HFF-Myc (cell line): ENCODE data around the gene TNS1.

ENCODE experiments used
- DNase-seq: peaks from one replicate; pipeline ENCODE4 v3.0.0-alpha.2; 2011; ENCODE audit warnings: low read depth; ENCODE audit errors: extremely low read depth
- H3K4me3 ChIP-seq: replicated peaks from 2 replicates; pipeline ENCODE4 v1.5.1; 2011; ENCODE audit warnings: low read depth, mild to moderate bottlenecking, control low read depth, low read length
- TF ChIP-seq, protein P1 (sequence below): IDR thresholded peaks from 2 replicates; pipeline ENCODE4 v1.5.1; 2012; ENCODE audit warnings: mild to moderate bottlenecking, low read depth, low read length, control low read depth; ENCODE audit errors: missing control alignments

Gene TNS1

DNA sequence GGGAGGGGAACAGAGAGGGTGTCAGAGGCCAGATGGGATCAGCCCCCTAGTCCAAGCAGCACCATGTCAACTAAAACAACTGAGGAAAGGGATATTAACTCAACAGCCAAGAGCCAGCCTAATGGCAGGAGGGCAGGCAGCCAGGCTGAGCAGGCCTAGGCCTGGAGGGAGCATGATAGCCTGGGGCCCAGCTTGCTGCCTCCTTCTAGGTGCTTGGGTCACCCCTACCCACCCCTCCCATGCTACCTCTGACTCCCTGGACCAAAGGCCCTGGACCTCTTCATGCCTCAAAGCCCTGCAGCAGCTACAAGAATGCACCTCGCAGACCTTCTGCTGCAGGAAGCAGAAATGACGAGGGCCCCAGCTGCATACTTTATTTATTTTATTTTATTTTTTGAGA is 22.1 kb upstream of the TNS1 start:
- TF ChIP-seq, protein P1, sequence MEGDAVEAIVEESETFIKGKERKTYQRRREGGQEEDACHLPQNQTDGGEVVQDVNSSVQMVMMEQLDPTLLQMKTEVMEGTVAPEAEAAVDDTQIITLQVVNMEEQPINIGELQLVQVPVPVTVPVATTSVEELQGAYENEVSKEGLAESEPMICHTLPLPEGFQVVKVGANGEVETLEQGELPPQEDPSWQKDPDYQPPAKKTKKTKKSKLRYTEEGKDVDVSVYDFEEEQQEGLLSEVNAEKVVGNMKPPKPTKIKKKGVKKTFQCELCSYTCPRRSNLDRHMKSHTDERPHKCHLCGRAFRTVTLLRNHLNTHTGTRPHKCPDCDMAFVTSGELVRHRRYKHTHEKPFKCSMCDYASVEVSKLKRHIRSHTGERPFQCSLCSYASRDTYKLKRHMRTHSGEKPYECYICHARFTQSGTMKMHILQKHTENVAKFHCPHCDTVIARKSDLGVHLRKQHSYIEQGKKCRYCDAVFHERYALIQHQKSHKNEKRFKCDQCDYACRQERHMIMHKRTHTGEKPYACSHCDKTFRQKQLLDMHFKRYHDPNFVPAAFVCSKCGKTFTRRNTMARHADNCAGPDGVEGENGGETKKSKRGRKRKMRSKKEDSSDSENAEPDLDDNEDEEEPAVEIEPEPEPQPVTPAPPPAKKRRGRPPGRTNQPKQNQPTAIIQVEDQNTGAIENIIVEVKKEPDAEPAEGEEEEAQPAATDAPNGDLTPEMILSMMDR, result no peak

DNA sequence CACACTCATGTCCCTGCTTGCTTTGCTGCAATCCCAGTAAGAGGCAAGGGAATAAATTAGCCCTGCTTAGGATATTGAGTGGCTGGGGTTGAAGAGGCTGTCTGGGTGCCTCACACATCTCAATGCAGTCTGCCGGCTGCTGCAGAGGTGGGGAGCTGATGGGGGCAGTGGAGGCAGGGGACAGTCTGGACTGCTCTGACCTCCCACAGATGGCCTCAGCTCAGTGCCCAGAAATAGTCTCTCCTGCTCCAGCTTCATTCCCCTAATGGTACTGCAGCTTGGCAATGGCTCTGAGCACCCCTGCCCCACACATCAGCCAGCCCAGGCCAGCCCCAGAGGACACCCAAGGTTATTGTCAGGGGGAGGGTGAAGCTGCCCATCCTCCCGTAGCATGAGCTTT is 21.5 kb upstream of the TNS1 start:
- H3K4me3 ChIP-seq, result no peak overlapping the region
- TF ChIP-seq, protein P1, result no peak
- no peak for DNase-seq

More for the DNA sequence above, 22.1 kb upstream of the TNS1 start:
- H3K4me3 ChIP-seq, result no peak overlapping the region
- DNase-seq, result no peak

GRCh38 chr2:218023636-218024035 is 20.8 kb upstream of the TNS1 start:
- no peak for DNase-seq
- TF ChIP-seq, protein P1, result no peak

DNA sequence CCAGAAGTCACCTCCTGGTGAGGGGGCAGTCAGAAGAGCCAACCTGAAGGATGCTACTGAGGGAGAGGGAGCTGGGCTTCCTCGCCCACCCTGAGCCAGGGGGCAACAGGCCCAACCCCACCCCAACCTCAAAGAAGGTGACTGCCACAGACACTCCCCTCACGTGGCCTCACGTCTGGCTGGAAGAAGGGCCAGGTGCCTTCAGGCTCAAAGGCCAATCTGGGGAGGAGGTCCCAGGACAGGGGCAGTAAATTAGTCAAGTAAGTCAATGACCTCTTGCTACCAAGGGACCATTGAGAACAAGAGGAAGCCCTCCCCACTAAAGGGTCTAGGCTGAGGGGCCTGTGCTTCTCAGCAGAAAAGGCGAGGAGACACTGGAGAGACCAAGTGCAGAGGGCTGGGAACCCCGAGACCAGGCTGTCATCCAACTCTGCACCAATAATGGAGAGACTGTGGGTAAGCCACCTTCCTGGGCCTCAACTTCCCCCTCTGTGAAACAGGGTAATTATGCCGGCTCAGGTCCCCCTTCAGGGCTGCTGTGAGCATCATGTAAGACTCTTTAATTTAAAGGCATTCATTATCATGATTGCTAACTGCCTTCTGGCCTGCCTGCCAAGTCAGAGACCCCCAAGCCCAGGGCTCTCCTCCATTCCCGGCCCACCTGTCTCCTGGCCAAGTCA is 20.2 kb upstream of the TNS1 start:
- H3K4me3 ChIP-seq, result no peak overlapping the region
- no peak for DNase-seq
- TF ChIP-seq, protein P1, result no peak

More at GRCh38 chr2:218023636-218024035, 20.8 kb upstream of the TNS1 start:
- H3K4me3 ChIP-seq, result no peak overlapping the region

DNA sequence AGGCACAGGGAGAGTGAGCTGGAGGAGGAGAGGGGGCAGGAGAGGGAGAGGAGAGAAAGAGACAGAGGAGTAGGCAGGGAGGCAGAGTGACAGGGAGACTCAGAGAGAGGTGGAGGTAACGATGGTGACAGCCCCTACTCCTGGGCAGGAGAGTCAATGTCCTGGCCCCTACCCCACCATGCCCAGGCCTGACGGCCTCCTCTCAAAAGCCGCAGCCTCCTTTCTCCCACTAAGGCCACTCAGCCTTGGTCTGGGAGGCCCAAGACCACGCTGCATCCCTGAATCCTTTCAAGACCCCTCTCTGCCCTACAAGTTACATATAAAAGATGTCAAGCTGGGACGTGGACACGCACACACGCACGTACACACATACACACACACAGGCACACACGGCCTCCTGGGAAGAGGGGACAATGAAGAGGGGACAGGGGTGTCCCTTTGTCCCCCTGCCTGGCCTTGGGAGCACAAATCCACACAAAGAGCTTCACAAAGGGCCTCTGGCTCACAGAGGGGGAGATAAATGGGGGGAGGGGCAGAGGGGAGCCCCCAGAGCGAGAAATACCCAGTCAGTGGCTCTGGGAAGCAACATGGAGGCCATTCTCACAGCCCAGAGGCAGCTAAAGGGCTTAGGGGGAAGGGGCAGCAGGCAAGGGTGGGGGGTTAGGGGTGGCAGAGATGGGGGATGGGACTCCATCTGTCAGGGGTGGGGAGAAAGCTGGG is 19.5 kb upstream of the TNS1 start:
- DNase-seq, result no peak
- TF ChIP-seq, protein P1, result no peak
- no peak overlapping the region for H3K4me3 ChIP-seq

- TF ChIP-seq, protein P1, result no peak
- H3K4me3 ChIP-seq, result no peak overlapping the region
- DNase-seq, result no peak
These were observed 18.8 kb upstream of the TNS1 start for GRCh38 chr2:218021536-218022071.
